Measurements from ENCODE around the gene KCNIP1.

The KCNIP1 gene

GRCh38 chr5:170503990-170504596 lies at the start of gene KCNIP1:
KCNIP1 (plus strand) TSS chr5:170504020.
- no peak within 1 kb of the TSS for H3K9ac ChIP-seq (ENCODE audit: low read depth, low read length, poor library complexity, severe bottlenecking)
- no peak within 1 kb of the TSS for H3K4me3 ChIP-seq (ENCODE audit: low read length, poor library complexity, severe bottlenecking)
- no peaks in the 10 kb centered on the region for H3F3A ChIP-seq (ENCODE audit: low read depth)
- no peak for TF ChIP-seq EZH2phosphoT487 (IDR thresholded peaks at IDR 0.05; ENCODE audit: borderline replicate concordance)
- TF ChIP-seq CTCF (conservative IDR thresholded peaks at IDR 0.05; ENCODE audit: low read length): no peak
- H3K36me3 ChIP-seq (ENCODE audit: insufficient read depth, low read length): no peaks in the 10 kb centered on the region
- no peaks in the 10 kb centered on the region for H3K9me3 ChIP-seq (ENCODE audit: insufficient read depth, low read depth, low read length)
- no peak within 1 kb of the TSS for H2AFZ ChIP-seq (ENCODE audit: low read length)
- H3K4me1 ChIP-seq (ENCODE audit: insufficient read depth, low read length, poor library complexity, severe bottlenecking): no peaks in the 10 kb centered on the region
- H3K4me2 ChIP-seq (ENCODE audit: low read depth, low read length, poor library complexity, severe bottlenecking): no peak within 1 kb of the TSS
- H3K27me3 ChIP-seq (ENCODE audit: insufficient read depth, low read length, poor library complexity, severe bottlenecking): no peaks in the 10 kb centered on the region
- H3K9me2 ChIP-seq (replicated peaks; ENCODE audit: low read depth, low read length): no peaks in the 10 kb centered on the region
- H3K79me2 ChIP-seq (ENCODE audit: insufficient read depth, low read length): no peaks in the 10 kb centered on the region
- H4K20me1 ChIP-seq (ENCODE audit: insufficient read depth, low read length, poor library complexity, severe bottlenecking): no peaks in the 10 kb centered on the region

- no peaks in the 10 kb centered on the region for H4K20me1 ChIP-seq (ENCODE audit: insufficient read depth, low read length, poor library complexity, severe bottlenecking)
- H3K9ac ChIP-seq (ENCODE audit: low read depth, low read length, poor library complexity, severe bottlenecking): no peak overlapping the region
- no peak overlapping the region for H3K4me2 ChIP-seq (ENCODE audit: low read depth, low read length, poor library complexity, severe bottlenecking)
- H3F3A ChIP-seq (ENCODE audit: low read depth): no peaks in the 10 kb centered on the region
- H3K4me3 ChIP-seq (ENCODE audit: low read length, poor library complexity, severe bottlenecking): no peak overlapping the region
- no peaks in the 10 kb centered on the region for H3K9me3 ChIP-seq (ENCODE audit: insufficient read depth, low read depth, low read length)
- TF ChIP-seq EZH2phosphoT487 (IDR thresholded peaks at IDR 0.05; ENCODE audit: borderline replicate concordance): no peak
- TF ChIP-seq CTCF (conservative IDR thresholded peaks at IDR 0.05; ENCODE audit: low read length): no peak
- H3K79me2 ChIP-seq (ENCODE audit: insufficient read depth, low read length): no peaks in the 10 kb centered on the region
- no peaks in the 10 kb centered on the region for H3K9me2 ChIP-seq (replicated peaks; ENCODE audit: low read depth, low read length)
- H3K27me3 ChIP-seq (ENCODE audit: insufficient read depth, low read length, poor library complexity, severe bottlenecking): no peaks in the 10 kb centered on the region
- no peak overlapping the region for H2AFZ ChIP-seq (ENCODE audit: low read length)
- no peaks in the 10 kb centered on the region for H3K4me1 ChIP-seq (ENCODE audit: insufficient read depth, low read length, poor library complexity, severe bottlenecking)
- no peaks in the 10 kb centered on the region for H3K36me3 ChIP-seq (ENCODE audit: insufficient read depth, low read length)
These were observed 40.4 kb upstream of the KCNIP1 start for GRCh38 chr5:170463426-170463825.

- Histone ChIP-seq H4K20me1 (ENCODE audit: insufficient read depth, low read length, poor library complexity, severe bottlenecking) (no peaks in the 10 kb centered on the region), H2AFZ (ENCODE audit: low read length) (no peak overlapping the region), H3K36me3 (ENCODE audit: insufficient read depth, low read length) (no peaks in the 10 kb centered on the region), H3K27me3 (ENCODE audit: insufficient read depth, low read length, poor library complexity, severe bottlenecking) (no peaks in the 10 kb centered on the region), H3K4me3 (ENCODE audit: low read length, poor library complexity, severe bottlenecking) (no peak overlapping the region), H3K79me2 (ENCODE audit: insufficient read depth, low read length) (no peaks in the 10 kb centered on the region), H3F3A (ENCODE audit: low read depth) (no peaks in the 10 kb centered on the region), H3K4me2 (ENCODE audit: low read depth, low read length, poor library complexity, severe bottlenecking) (no peak overlapping the region), H3K9me2 (replicated peaks; ENCODE audit: low read depth, low read length) (no peaks in the 10 kb centered on the region), H3K9me3 (ENCODE audit: insufficient read depth, low read depth, low read length) (no peaks in the 10 kb centered on the region), H3K4me1 (ENCODE audit: insufficient read depth, low read length, poor library complexity, severe bottlenecking) (no peaks in the 10 kb centered on the region), H3K9ac (ENCODE audit: low read depth, low read length, poor library complexity, severe bottlenecking) (no peak overlapping the region)
- TF ChIP-seq CTCF (conservative IDR thresholded peaks at IDR 0.05; ENCODE audit: low read length) (no peak), EZH2phosphoT487 (IDR thresholded peaks at IDR 0.05; ENCODE audit: borderline replicate concordance) (no peak)
These were observed 39.3 kb upstream of the KCNIP1 start for GRCh38 chr5:170464280-170465127.

Data from Loucy (cell line).